GM23338 (cell line): ENCODE results near the gene PTPRQ. TPM values are rescaled to one million over a fixed set of nuclear protein-coding genes. Genes with fewer than 3 reads are reported as not detected.

ENCODE experiments used
- ATAC-seq: fragments of 200-7000 bp; cut with Tn5 transposase; 3 replicates; pipeline ENCODE4 v1.9.1; 2020
- DNase-seq: peaks from one replicate; pipeline ENCODE4 v3.0.0-alpha.2; 2015; ENCODE audit warnings: low spot score
- H2AFZ ChIP-seq: fragments of 200-600 bp; sonication (generic); 2 replicates; pipeline ENCODE4 v1.8.0; 2016; ENCODE audit warnings: antibody characterized with exemption, mild to moderate bottlenecking, moderate library complexity
- H3F3A ChIP-seq: fragments of 200-600 bp; sonication (generic); replicated peaks from 2 replicates; pipeline ENCODE4 v1.8.0; 2017; ENCODE audit warnings: antibody characterized with exemption, mixed run types, low read depth
- H3K27ac ChIP-seq: fragments of 200-600 bp; sonication (generic); 2 replicates; pipeline ENCODE4 v1.6.1; 2016; ENCODE audit warnings: low read depth
- H3K27me3 ChIP-seq: fragments of 200-600 bp; sonication (generic); 2 replicates; pipeline ENCODE4 v1.8.0; 2016; ENCODE audit warnings: mild to moderate bottlenecking, mixed run types, moderate library complexity; ENCODE audit not compliant: insufficient read depth
- H3K36me3 ChIP-seq: fragments of 200-600 bp; sonication (generic); 2 replicates; pipeline ENCODE4 v1.8.0; 2016; ENCODE audit warnings: mild to moderate bottlenecking; ENCODE audit not compliant: insufficient read depth
- H3K4me1 ChIP-seq: fragments of 200-600 bp; sonication (generic); 2 replicates; pipeline ENCODE4 v1.8.0; 2016; ENCODE audit warnings: mild to moderate bottlenecking, moderate library complexity; ENCODE audit not compliant: insufficient read depth
- H3K4me2 ChIP-seq: fragments of 200-600 bp; sonication (generic); 2 replicates; pipeline ENCODE4 v1.7.1; 2017; ENCODE audit warnings: mixed run types
- H3K4me3 ChIP-seq: fragments of 200-600 bp; sonication (generic); 2 replicates; pipeline ENCODE4 v1.6.1; 2016; ENCODE audit warnings: mixed run types
- H3K79me2 ChIP-seq: fragments of 200-600 bp; sonication (generic); replicated peaks from 2 replicates; pipeline ENCODE4 v1.8.0; 2017; ENCODE audit warnings: mild to moderate bottlenecking; ENCODE audit not compliant: insufficient read depth
- H3K9me2 ChIP-seq: fragments of 200-600 bp; sonication (generic); 2 replicates; pipeline ENCODE4 v1.8.0; 2017; ENCODE audit not compliant: insufficient read depth
- H4K20me1 ChIP-seq: fragments of 200-600 bp; sonication (generic); replicated peaks from 2 replicates; pipeline ENCODE4 v1.8.0; 2017; ENCODE audit warnings: mild to moderate bottlenecking; ENCODE audit not compliant: insufficient read depth
- H3K27ac Mint-ChIP-seq: 2 replicates; pipeline ENCODE4 v1.8.0; 2020; ENCODE audit warnings: inconsistent platforms, mild to moderate bottlenecking, moderate library complexity, mixed read lengths
- H3K27me3 Mint-ChIP-seq: 3 replicates; pipeline ENCODE4 v1.8.0; 2022; ENCODE audit warnings: low read depth, mild to moderate bottlenecking, moderate library complexity, mixed read lengths, inconsistent platforms; ENCODE audit not compliant: insufficient read depth, poor library complexity
- H3K36me3 Mint-ChIP-seq: 3 replicates; pipeline ENCODE4 v1.8.0; 2021; ENCODE audit warnings: low read depth, mild to moderate bottlenecking, inconsistent platforms, moderate library complexity, mixed read lengths
- H3K4me1 Mint-ChIP-seq: 3 replicates; pipeline ENCODE4 v1.8.0; 2020; ENCODE audit warnings: mild to moderate bottlenecking, inconsistent platforms, mixed read lengths
- H3K4me3 Mint-ChIP-seq: 3 replicates; pipeline ENCODE4 v1.8.0; 2021; ENCODE audit warnings: moderate library complexity, mild to moderate bottlenecking, inconsistent platforms, mixed read lengths
- H3K9me3 Mint-ChIP-seq: 3 replicates; pipeline ENCODE4 v1.8.0; 2020; ENCODE audit warnings: moderate library complexity, mild to moderate bottlenecking, inconsistent platforms, mixed read lengths
- CREB1 ChIP-seq: fragments of 250-450 bp; sonication (Bioruptor Pico); IDR thresholded peaks from 2 replicates; pipeline ENCODE4 v1.5.0; 2020; ENCODE audit warnings: low read depth, mild to moderate bottlenecking, moderate library complexity
- EZH2 ChIP-seq: fragments of 200-600 bp; sonication (generic); IDR thresholded peaks from one replicate; pipeline ENCODE4 v1.8.0; 2017; ENCODE audit warnings: antibody characterized with exemption, mild to moderate bottlenecking, low read depth; ENCODE audit not compliant: unreplicated experiment
- EZH2phosphoT487 ChIP-seq: fragments of 200-600 bp; sonication (generic); IDR thresholded peaks from one replicate; pipeline ENCODE4 v1.8.1; 2018; ENCODE audit warnings: antibody characterized with exemption; ENCODE audit not compliant: unreplicated experiment
- JUNB ChIP-seq: IDR thresholded peaks from one replicate; pipeline ENCODE4 v1.6.1; 2016; ENCODE audit warnings: antibody characterized with exemption; ENCODE audit not compliant: unreplicated experiment
- NANOG ChIP-seq: IDR thresholded peaks from 2 replicates; pipeline ENCODE4 v1.6.1; 2016; ENCODE audit warnings: antibody characterized with exemption, borderline replicate concordance
- POLR2AphosphoS5 ChIP-seq: IDR thresholded peaks from 2 replicates; pipeline ENCODE4 v1.6.1; 2016; ENCODE audit warnings: antibody characterized with exemption, low read depth
- STAT1 ChIP-seq: IDR thresholded peaks from one replicate; pipeline ENCODE4 v1.6.1; 2016; ENCODE audit warnings: antibody characterized with exemption; ENCODE audit not compliant: unreplicated experiment
- ZNF114 ChIP-seq: fragments of 250-450 bp; sonication (Bioruptor Pico); IDR thresholded peaks from 2 replicates; pipeline ENCODE4 v1.5.0; 2020; ENCODE audit warnings: mild to moderate bottlenecking, moderate library complexity
- ZNF331 ChIP-seq: fragments of 250-450 bp; sonication (Bioruptor Pico); IDR thresholded peaks from 2 replicates; pipeline ENCODE4 v1.5.0; 2020; ENCODE audit warnings: low read depth, mild to moderate bottlenecking, moderate library complexity
- polyA plus RNA-seq: library from polyadenylated mRNA; unstranded; fragments of >200 nt; fragmentation: Nextera tagmentation; extraction: Ambion mirVana; gene quantifications from 2 replicates; pipeline ENCODE4 v1.2.1, GENCODE V29; 2016
- total RNA-seq: library from RNA; depleted of rRNA; stranded (reverse); fragments of >200 nt; shearing (Covaris generic); gene quantifications from 2 replicates; pipeline ENCODE4 v1.2.3, GENCODE V29; 2014
- TF ChIP-seq, protein P1 (sequence below): IDR thresholded peaks from 2 replicates; pipeline ENCODE4 v1.6.1; 2016; ENCODE audit warnings: antibody characterized with exemption
- TF ChIP-seq, protein P2 (sequence below): fragments of 250-450 bp; sonication (Bioruptor Pico); IDR thresholded peaks from 2 replicates; pipeline ENCODE4 v1.5.0; 2020; ENCODE audit warnings: mild to moderate bottlenecking, moderate library complexity
- TF ChIP-seq, protein P3 (sequence below): IDR thresholded peaks from one replicate; pipeline ENCODE4 v1.6.1; 2018; ENCODE audit warnings: antibody characterized with exemption; ENCODE audit not compliant: unreplicated experiment
- TF ChIP-seq, protein P4 (sequence below), 2 experiments: fragments of 200-600 bp in 1 of 2; sonication (generic) in 1 of 2; conservative IDR thresholded peaks; 2 replicates each; pipeline versions ENCODE4 v1.5.1 to v1.6.1; 2016 to 2017; ENCODE audit warnings: antibody characterized with exemption in 2 of 2, low read depth in 2 of 2, mild to moderate bottlenecking in 2 of 2, moderate library complexity in 1 of 2

Gene PTPRQ
- total and polyA plus RNA-seq, 2 experiments from 2014 or later, result not detected

DNA sequence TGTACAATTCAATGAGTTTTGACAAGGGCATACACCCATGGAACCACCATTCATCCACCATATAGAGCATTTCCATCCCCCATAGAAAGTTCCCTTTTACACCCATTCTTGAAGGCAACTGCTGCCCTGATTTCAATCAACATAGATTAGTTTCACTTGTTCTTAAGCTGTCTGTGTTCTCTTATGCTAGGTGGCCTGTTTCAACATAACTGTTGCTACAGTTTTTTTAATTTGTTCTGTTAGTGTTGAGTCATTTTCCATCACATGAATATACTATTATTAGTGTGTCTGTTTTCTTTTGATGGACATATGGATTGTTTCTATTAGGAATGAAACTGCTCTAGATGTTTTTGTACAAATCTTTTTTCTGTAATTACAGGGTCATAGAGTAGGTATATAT lies 123.4 kb downstream of the PTPRQ start:
- H3K27me3 ChIP-seq, result no peaks in the 10 kb centered on the region
- Mint-ChIP-seq H3K4me1 (no peaks in the 10 kb centered on the region), H3K4me3 (no peak overlapping the region), H3K27me3 (no peaks in the 10 kb centered on the region), H3K27ac (no peak overlapping the region), H3K9me3 (peaks cover 9% of the 10 kb centered on the region), H3K36me3 (0 out of 3 replicates have a peak, but pooled peaks cover 3% of the 10 kb centered on the region)
- H3K79me2 ChIP-seq, result no peaks in the 10 kb centered on the region
- H3K4me1 ChIP-seq, result no peaks in the 10 kb centered on the region
- ATAC-seq (no peak), DNase-seq (no peak)
- no peak overlapping the region for H3K4me3 ChIP-seq
- no peak overlapping the region for H3K27ac ChIP-seq
- no peak overlapping the region for H2AFZ ChIP-seq
- H3K9me2 ChIP-seq, result no peaks in the 10 kb centered on the region
- H4K20me1 ChIP-seq, result no peaks in the 10 kb centered on the region
- no peaks in the 10 kb centered on the region for H3F3A ChIP-seq
- H3K36me3 ChIP-seq, result no peaks in the 10 kb centered on the region
- TF ChIP-seq EZH2phosphoT487 (no peak), CREB1 (CRISPR knock-in tag) (no peak), ZNF114 (no peak), ZNF331 (CRISPR knock-in tag) (no peak), STAT1 (no peak), JUNB (no peak), POLR2AphosphoS5 (no peak), NANOG (no peak), EZH2 (no peak)
- TF ChIP-seq, protein P1, sequence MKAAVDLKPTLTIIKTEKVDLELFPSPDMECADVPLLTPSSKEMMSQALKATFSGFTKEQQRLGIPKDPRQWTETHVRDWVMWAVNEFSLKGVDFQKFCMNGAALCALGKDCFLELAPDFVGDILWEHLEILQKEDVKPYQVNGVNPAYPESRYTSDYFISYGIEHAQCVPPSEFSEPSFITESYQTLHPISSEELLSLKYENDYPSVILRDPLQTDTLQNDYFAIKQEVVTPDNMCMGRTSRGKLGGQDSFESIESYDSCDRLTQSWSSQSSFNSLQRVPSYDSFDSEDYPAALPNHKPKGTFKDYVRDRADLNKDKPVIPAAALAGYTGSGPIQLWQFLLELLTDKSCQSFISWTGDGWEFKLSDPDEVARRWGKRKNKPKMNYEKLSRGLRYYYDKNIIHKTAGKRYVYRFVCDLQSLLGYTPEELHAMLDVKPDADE, result no peak
- TF ChIP-seq, protein P2, sequence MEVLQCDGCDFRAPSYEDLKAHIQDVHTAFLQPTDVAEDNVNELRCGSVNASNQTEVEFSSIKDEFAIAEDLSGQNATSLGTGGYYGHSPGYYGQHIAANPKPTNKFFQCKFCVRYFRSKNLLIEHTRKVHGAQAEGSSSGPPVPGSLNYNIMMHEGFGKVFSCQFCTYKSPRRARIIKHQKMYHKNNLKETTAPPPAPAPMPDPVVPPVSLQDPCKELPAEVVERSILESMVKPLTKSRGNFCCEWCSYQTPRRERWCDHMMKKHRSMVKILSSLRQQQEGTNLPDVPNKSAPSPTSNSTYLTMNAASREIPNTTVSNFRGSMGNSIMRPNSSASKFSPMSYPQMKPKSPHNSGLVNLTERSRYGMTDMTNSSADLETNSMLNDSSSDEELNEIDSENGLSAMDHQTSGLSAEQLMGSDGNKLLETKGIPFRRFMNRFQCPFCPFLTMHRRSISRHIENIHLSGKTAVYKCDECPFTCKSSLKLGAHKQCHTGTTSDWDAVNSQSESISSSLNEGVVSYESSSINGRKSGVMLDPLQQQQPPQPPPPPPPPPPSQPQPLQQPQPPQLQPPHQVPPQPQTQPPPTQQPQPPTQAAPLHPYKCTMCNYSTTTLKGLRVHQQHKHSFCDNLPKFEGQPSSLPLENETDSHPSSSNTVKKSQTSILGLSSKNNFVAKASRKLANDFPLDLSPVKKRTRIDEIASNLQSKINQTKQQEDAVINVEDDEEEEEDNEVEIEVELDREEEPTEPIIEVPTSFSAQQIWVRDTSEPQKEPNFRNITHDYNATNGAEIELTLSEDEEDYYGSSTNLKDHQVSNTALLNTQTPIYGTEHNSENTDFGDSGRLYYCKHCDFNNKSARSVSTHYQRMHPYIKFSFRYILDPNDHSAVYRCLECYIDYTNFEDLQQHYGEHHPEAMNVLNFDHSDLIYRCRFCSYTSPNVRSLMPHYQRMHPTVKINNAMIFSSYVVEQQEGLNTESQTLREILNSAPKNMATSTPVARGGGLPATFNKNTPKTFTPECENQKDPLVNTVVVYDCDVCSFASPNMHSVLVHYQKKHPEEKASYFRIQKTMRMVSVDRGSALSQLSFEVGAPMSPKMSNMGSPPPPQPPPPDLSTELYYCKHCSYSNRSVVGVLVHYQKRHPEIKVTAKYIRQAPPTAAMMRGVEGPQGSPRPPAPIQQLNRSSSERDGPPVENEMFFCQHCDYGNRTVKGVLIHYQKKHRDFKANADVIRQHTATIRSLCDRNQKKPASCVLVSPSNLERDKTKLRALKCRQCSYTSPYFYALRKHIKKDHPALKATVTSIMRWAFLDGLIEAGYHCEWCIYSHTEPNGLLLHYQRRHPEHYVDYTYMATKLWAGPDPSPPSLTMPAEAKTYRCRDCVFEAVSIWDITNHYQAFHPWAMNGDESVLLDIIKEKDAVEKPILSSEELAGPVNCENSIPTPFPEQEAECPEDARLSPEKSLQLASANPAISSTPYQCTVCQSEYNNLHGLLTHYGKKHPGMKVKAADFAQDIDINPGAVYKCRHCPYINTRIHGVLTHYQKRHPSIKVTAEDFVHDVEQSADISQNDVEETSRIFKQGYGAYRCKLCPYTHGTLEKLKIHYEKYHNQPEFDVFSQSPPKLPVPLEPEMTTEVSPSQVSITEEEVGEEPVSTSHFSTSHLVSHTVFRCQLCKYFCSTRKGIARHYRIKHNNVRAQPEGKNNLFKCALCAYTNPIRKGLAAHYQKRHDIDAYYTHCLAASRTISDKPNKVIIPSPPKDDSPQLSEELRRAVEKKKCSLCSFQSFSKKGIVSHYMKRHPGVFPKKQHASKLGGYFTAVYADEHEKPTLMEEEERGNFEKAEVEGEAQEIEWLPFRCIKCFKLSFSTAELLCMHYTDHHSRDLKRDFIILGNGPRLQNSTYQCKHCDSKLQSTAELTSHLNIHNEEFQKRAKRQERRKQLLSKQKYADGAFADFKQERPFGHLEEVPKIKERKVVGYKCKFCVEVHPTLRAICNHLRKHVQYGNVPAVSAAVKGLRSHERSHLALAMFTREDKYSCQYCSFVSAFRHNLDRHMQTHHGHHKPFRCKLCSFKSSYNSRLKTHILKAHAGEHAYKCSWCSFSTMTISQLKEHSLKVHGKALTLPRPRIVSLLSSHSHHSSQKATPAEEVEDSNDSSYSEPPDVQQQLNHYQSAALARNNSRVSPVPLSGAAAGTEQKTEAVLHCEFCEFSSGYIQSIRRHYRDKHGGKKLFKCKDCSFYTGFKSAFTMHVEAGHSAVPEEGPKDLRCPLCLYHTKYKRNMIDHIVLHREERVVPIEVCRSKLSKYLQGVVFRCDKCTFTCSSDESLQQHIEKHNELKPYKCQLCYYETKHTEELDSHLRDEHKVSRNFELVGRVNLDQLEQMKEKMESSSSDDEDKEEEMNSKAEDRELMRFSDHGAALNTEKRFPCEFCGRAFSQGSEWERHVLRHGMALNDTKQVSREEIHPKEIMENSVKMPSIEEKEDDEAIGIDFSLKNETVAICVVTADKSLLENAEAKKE (CRISPR knock-in tag), result no peak
- TF ChIP-seq, protein P3, sequence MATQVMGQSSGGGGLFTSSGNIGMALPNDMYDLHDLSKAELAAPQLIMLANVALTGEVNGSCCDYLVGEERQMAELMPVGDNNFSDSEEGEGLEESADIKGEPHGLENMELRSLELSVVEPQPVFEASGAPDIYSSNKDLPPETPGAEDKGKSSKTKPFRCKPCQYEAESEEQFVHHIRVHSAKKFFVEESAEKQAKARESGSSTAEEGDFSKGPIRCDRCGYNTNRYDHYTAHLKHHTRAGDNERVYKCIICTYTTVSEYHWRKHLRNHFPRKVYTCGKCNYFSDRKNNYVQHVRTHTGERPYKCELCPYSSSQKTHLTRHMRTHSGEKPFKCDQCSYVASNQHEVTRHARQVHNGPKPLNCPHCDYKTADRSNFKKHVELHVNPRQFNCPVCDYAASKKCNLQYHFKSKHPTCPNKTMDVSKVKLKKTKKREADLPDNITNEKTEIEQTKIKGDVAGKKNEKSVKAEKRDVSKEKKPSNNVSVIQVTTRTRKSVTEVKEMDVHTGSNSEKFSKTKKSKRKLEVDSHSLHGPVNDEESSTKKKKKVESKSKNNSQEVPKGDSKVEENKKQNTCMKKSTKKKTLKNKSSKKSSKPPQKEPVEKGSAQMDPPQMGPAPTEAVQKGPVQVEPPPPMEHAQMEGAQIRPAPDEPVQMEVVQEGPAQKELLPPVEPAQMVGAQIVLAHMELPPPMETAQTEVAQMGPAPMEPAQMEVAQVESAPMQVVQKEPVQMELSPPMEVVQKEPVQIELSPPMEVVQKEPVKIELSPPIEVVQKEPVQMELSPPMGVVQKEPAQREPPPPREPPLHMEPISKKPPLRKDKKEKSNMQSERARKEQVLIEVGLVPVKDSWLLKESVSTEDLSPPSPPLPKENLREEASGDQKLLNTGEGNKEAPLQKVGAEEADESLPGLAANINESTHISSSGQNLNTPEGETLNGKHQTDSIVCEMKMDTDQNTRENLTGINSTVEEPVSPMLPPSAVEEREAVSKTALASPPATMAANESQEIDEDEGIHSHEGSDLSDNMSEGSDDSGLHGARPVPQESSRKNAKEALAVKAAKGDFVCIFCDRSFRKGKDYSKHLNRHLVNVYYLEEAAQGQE, result no peak
- TF ChIP-seq, protein P4, sequence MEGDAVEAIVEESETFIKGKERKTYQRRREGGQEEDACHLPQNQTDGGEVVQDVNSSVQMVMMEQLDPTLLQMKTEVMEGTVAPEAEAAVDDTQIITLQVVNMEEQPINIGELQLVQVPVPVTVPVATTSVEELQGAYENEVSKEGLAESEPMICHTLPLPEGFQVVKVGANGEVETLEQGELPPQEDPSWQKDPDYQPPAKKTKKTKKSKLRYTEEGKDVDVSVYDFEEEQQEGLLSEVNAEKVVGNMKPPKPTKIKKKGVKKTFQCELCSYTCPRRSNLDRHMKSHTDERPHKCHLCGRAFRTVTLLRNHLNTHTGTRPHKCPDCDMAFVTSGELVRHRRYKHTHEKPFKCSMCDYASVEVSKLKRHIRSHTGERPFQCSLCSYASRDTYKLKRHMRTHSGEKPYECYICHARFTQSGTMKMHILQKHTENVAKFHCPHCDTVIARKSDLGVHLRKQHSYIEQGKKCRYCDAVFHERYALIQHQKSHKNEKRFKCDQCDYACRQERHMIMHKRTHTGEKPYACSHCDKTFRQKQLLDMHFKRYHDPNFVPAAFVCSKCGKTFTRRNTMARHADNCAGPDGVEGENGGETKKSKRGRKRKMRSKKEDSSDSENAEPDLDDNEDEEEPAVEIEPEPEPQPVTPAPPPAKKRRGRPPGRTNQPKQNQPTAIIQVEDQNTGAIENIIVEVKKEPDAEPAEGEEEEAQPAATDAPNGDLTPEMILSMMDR (conservative IDR thresholded peaks at IDR 0.05; ENCODE audit: low read depth in 2 of 2), result no peak
- no peak overlapping the region for H3K4me2 ChIP-seq
